ENCODE results near the gene TNFAIP3.

The TNFAIP3 gene

GRCh38 chr6:137923866-137924653, 57.0 kb downstream of the TNFAIP3 start:
- DNase-seq (ENCODE audit: low spot score) = no peak

- no peak for DNase-seq (ENCODE audit: low spot score)
Measured at GRCh38 chr6:137925141-137925698, 58.2 kb downstream of the TNFAIP3 start.

- DNase-seq (ENCODE audit: low spot score) = no peak
Measured at GRCh38 chr6:137926207-137926731, 59.2 kb downstream of the TNFAIP3 start.

GRCh38 chr6:137926985-137927384, 59.9 kb downstream of the TNFAIP3 start:
- DNase-seq (ENCODE audit: low spot score) = no peak

- DNase-seq (ENCODE audit: low spot score) = peak; percentile 43
Measured at GRCh38 chr6:137927777-137928218, 60.7 kb downstream of the TNFAIP3 start.

GRCh38 chr6:137928286-137928685, 61.2 kb downstream of the TNFAIP3 start:
- peak; percentile 71 for DNase-seq (ENCODE audit: low spot score)

- no peak for DNase-seq (ENCODE audit: low spot score)
Measured at GRCh38 chr6:137931849-137932465, 64.9 kb downstream of the TNFAIP3 start.
